Lower lobe of right lung (tissue), 2 donors: ENCODE results near the gene TNF. TPM values are rescaled to one million over a fixed set of nuclear protein-coding genes. Genes with fewer than 3 reads are reported as not detected.
"Not testable (repeated sequence)": the region's sequence is repeated elsewhere in the genome, so short reads cannot be mapped to it uniquely, and the experiment has no call there.

Experiments used
- ATAC-seq, 2 donors: fragments of 200-7000 bp; cut with Tn5 transposase; one replicate each; pipeline ENCODE4 v1.9.1; 2020 to 2022; ENCODE audit warnings: mild to moderate bottlenecking in 2 of 2, moderate library complexity in 2 of 2
- DNase-seq: peaks from one replicate; pipeline ENCODE4 v3.0.0-alpha.2; 2020
- H3K27ac ChIP-seq: fragments of 200-600 bp; one replicate; pipeline ENCODE4 v1.8.0; 2022
- H3K27me3 ChIP-seq: fragments of 200-600 bp; one replicate; pipeline ENCODE4 v1.8.0; 2022; ENCODE audit warnings: low read depth
- H3K36me3 ChIP-seq: fragments of 200-600 bp; one replicate; pipeline ENCODE4 v1.8.0; 2022; ENCODE audit warnings: mild to moderate bottlenecking
- H3K4me1 ChIP-seq: fragments of 200-600 bp; one replicate; pipeline ENCODE4 v1.8.0; 2022
- H3K4me3 ChIP-seq: fragments of 200-600 bp; one replicate; pipeline ENCODE4 v1.8.0; 2022; ENCODE audit warnings: mild to moderate bottlenecking
- H3K9me3 ChIP-seq: fragments of 200-600 bp; one replicate; pipeline ENCODE4 v1.8.0; 2022
- CTCF ChIP-seq: fragments of 200-600 bp; IDR thresholded peaks from one replicate; pipeline ENCODE4 v1.8.0; 2022; ENCODE audit warnings: antibody characterized with exemption, mild to moderate bottlenecking
- intact Hi-C: fragments of 100-400 bp; cut with DNase I; formaldehyde crosslinking; loops from one replicate; pipeline ENCODE4 v1.11.0; 2022
- total RNA-seq: library from RNA; stranded (reverse); fragmentation: NEBNext Ultra II Directional; extraction: Animal tissue kit (Norgen Biotek cat#: 25700); gene quantifications from one replicate; pipeline ENCODE4 v1.2.1, GENCODE V29; 2021
- donor health status: DM: no; HTN: yes; CAD: no; lungs with severe emphysema.

TNF gene
- total RNA-seq, 1 donor from 2014 or later, result 4.5 TPM

GRCh38 chr6:31546339-31546957 lies 28.9 kb upstream of the TNF start, which contains the start of gene ATP6V1G2:
TSS of gene ATP6V1G2 (minus strand) at chr6:31546608. CDS start at chr6:31546559, 49 bp downstream.
- H3K36me3 ChIP-seq, result peaks cover 27% of the 10 kb centered on the region
- intact Hi-C loops, result loop anchor here (10.0 kb wide), 1 partner anchor 48 kb away; the partner anchor contains the start of gene NCR3
- peak; percentile 88 for DNase-seq
- no peaks in the 10 kb centered on the region for H3K27me3 ChIP-seq
- peak; percentile 92 for TF ChIP-seq CTCF
- H3K27ac ChIP-seq, result peak within 1 kb of the TSS; percentile 89
- H3K9me3 ChIP-seq, result no peaks in the 10 kb centered on the region
- H3K4me3 ChIP-seq, result peak within 1 kb of the TSS; percentile 57
- peaks cover 38% of the 10 kb centered on the region for H3K4me1 ChIP-seq
- ATAC-seq, result peak; percentile 85 to 88

GRCh38 chr6:31546958-31547726 lies 28.2 kb upstream of the TNF start, which contains the start of gene NFKBIL1:
TSS of gene NFKBIL1 (plus strand) at chr6:31547608. CDS start at chr6:31547695, 87 bp downstream.
- peak; percentile 95 for DNase-seq
- peak; percentile 2 for TF ChIP-seq CTCF
- peak; percentile 96 to 98 for ATAC-seq
- Histone ChIP-seq H3K27ac (peak within 1 kb of the TSS; percentile 89), H3K4me1 (peaks cover 45% of the 10 kb centered on the region), H3K27me3 (no peaks in the 10 kb centered on the region), H3K4me3 (peak within 1 kb of the TSS; percentile 57), H3K36me3 (peaks cover 27% of the 10 kb centered on the region), H3K9me3 (no peaks in the 10 kb centered on the region)
- intact Hi-C loops, result loop anchor here (10.0 kb wide), 1 partner anchor 48 kb away; the partner anchor contains the start of gene NCR3

GRCh38 chr6:31547727-31548543 lies 27.4 kb upstream of the TNF start:
- peak overlapping the region; percentile 57 for H3K4me3 ChIP-seq
- DNase-seq (peak; percentile 53), ATAC-seq (no peak)
- H3K9me3 ChIP-seq, result no peaks in the 10 kb centered on the region
- intact Hi-C loops, result loop anchor here (10.0 kb wide), 1 partner anchor 47 kb away; the partner anchor contains the start of gene NCR3
- peaks cover 41% of the 10 kb centered on the region for H3K4me1 ChIP-seq
- no peaks in the 10 kb centered on the region for H3K27me3 ChIP-seq
- H3K27ac ChIP-seq, result peak overlapping the region; percentile 89
- H3K36me3 ChIP-seq, result peaks cover 29% of the 10 kb centered on the region
- no peak for TF ChIP-seq CTCF

- no peak for TF ChIP-seq CTCF
- DNase-seq, result no peak
- H3K27me3 ChIP-seq, result no peaks in the 10 kb centered on the region
- no peak for ATAC-seq
- peak overlapping the region; percentile 57 for H3K4me3 ChIP-seq
- peaks cover 35% of the 10 kb centered on the region for H3K36me3 ChIP-seq
- H3K4me1 ChIP-seq, result peaks cover 38% of the 10 kb centered on the region
- peak overlapping the region; percentile 89 for H3K27ac ChIP-seq
- intact Hi-C loops, result loop anchor here (10.0 kb wide), 1 partner anchor 46 kb away; the partner anchor contains the start of gene NCR3
- H3K9me3 ChIP-seq, result no peaks in the 10 kb centered on the region
Measured at GRCh38 chr6:31548544-31548873, 26.9 kb upstream of the TNF start.

- H3K36me3 ChIP-seq, result peaks cover 56% of the 10 kb centered on the region
- H3K4me3 ChIP-seq, intact Hi-C loops, H3K9me3 ChIP-seq, H3K27ac ChIP-seq, H3K27me3 ChIP-seq: not testable (repeated sequence)
- peaks cover 42% of the 10 kb centered on the region for H3K4me1 ChIP-seq
- TF ChIP-seq CTCF, result peak; percentile 59
- ATAC-seq (peak in 1 of 2 donors; percentile 34), DNase-seq (peak; percentile 77)
Measured at GRCh38 chr6:31551371-31551770, 24.0 kb upstream of the TNF start.
